OCI-LY1 (cell line): ENCODE results near the gene TMIGD1.

Source experiments
- CTCF ChIP-seq: fragments of 200-600 bp; sonication (generic), shearing (Covaris generic); IDR thresholded peaks from 2 replicates; pipeline ENCODE4 v1.5.1; 2017; ENCODE audit warnings: mild to moderate bottlenecking, antibody characterized with exemption, low read length, moderate library complexity, mixed read lengths
- EZH2 ChIP-seq: fragments of 200-600 bp; sonication (generic), shearing (Covaris generic); IDR thresholded peaks from 2 replicates; pipeline ENCODE4 v1.8.0; 2017; ENCODE audit warnings: borderline replicate concordance, mixed run types, mild to moderate bottlenecking, antibody characterized with exemption, low read length, moderate library complexity, mixed read lengths

DNA sequence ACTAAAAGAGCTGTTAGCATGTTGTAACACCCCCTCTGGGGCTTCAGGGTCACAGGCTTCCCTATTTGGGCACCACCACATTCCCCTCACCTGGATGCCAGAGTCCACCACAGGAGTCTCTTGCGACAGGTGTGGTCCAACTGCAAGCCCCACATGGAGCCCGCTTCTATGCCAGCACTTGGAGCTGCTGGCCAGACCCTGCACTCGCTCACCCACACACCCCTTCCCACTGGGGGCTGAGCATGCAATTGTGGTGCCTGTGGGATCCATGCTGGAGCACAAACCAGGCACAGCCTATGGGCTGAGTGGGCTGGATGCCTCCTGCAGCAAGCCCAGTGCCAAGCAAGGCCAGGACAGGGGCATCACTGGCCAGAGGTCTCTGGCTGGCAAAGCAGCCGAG is 36.1 kb downstream of the TMIGD1 start:
- TF ChIP-seq CTCF (no peak), EZH2 (no peak)
